Testis (tissue), 2 donors: ENCODE results near the gene RBM42.

Experiments
- CTCF ChIP-seq, 3 experiments: fragments of 450-650 bp in 2 of 3; fragments of 200-600 bp in 1 of 3; sonication (generic) in 1 of 3; IDR thresholded peaks; one replicate each; pipeline ENCODE4 v1.5.1; 2016 to 2019; ENCODE audit warnings: antibody characterized with exemption in 3 of 3, mild to moderate bottlenecking in 2 of 3, moderate library complexity in 1 of 3
- POLR2A ChIP-seq: fragments of 450-650 bp; IDR thresholded peaks from one replicate; pipeline ENCODE4 v1.6.1; 2017; ENCODE audit warnings: antibody characterized with exemption, mild to moderate bottlenecking, moderate library complexity

- TF ChIP-seq CTCF (IDR thresholded peaks at IDR 0.05) (no peak), POLR2A (no peak)
Observed at GRCh38 chr19:35633727-35634440, 5.0 kb downstream of the RBM42 start.
